IPS DF 4.7 (cell line): ENCODE results near the gene CHST12.
A peak's percentile ranks its signal among the peaks of the same experiment; 100 is the strongest.
"Not testable (repeated sequence)": the region's sequence is repeated elsewhere in the genome, so short reads cannot be mapped to it uniquely, and the experiment has no call there.

Experiments used
- DNase-seq: peaks from one replicate; pipeline ENCODE4 v3.0.0-alpha.2; 2013; ENCODE audit warnings: low spot score; ENCODE audit errors: extremely low read depth

The CHST12 gene

GRCh38 chr7:2403718-2404648 is 572 bp downstream of the CHST12 start:
- DNase-seq, result no peak

- DNase-seq, result no peak
Measured at GRCh38 chr7:2404714-2405119, 1.3 kb downstream of the CHST12 start.

GRCh38 chr7:2405201-2405600 is 1.8 kb downstream of the CHST12 start:
- DNase-seq, result no peak

- no peak for DNase-seq
Measured at GRCh38 chr7:2405601-2406345, 2.4 kb downstream of the CHST12 start.

- DNase-seq, result no peak
Measured at GRCh38 chr7:2409745-2410414, 6.5 kb downstream of the CHST12 start.

GRCh38 chr7:2411049-2411448 is 7.6 kb downstream of the CHST12 start:
- no peak for DNase-seq

- DNase-seq, result no peak
Measured at GRCh38 chr7:2411815-2412586, 8.6 kb downstream of the CHST12 start.

- no peak for DNase-seq
Measured at GRCh38 chr7:2412587-2413201, 9.3 kb downstream of the CHST12 start.

GRCh38 chr7:2416063-2416462 is 12.7 kb downstream of the CHST12 start:
- no peak for DNase-seq

GRCh38 chr7:2416650-2417049 is 13.2 kb downstream of the CHST12 start:
- DNase-seq, result no peak

- not testable (repeated sequence) for DNase-seq
Measured at GRCh38 chr7:2417178-2417577, 13.8 kb downstream of the CHST12 start.

GRCh38 chr7:2417981-2418481 is 14.6 kb downstream of the CHST12 start:
- DNase-seq, result no peak

GRCh38 chr7:2420216-2420933 is 17.0 kb downstream of the CHST12 start:
- no peak for DNase-seq

- no peak for DNase-seq
Measured at GRCh38 chr7:2421943-2422310, 18.5 kb downstream of the CHST12 start.

GRCh38 chr7:2425749-2426148 is 22.3 kb downstream of the CHST12 start:
- DNase-seq, result no peak

GRCh38 chr7:2431260-2431867 is 28.0 kb downstream of the CHST12 start:
- peak; percentile 36 for DNase-seq

- DNase-seq, result no peak
Measured at GRCh38 chr7:2432910-2433712, 29.7 kb downstream of the CHST12 start.

- no peak for DNase-seq
Measured at GRCh38 chr7:2433713-2434550, 30.5 kb downstream of the CHST12 start.
